ENCODE data around the gene GNB1.

DNA sequence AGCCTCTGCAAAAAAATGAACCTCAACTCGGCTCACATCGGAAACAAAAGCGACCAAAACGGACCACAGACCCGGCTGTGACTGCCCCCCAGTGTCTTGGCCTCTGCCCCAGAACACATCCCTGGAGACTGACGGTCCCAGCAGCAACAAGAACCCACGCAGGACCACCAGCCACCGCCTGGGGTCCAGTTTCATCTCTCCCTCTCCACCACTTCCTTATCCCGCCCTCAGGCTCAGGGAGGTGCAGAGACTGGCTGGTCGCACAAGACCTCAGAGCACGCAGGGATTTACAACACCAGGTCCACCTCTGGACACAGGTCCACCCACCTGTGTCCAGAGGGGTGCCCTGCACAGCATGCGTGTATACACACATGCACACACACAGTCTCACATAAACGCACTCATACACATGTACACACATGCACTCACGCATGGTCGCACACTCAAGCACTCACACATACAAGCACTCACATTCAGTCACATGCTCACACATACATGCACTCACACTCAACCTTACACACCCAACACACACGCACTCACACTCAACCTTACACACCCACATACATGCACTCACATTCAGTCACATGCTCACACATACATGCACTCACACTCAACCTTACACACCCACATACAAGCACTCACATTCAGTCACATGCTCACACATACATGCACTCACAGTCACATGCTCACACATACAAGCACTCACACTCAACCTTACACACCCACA, 46.8 kb upstream of the GNB1 start:
- TF ChIP-seq SP1 (IDR thresholded peaks at IDR 0.05) (no peak), TARDBP (IDR thresholded peaks at IDR 0.05) (no peak), ARNT (IDR thresholded peaks at IDR 0.05) (no peak), HDGF (IDR thresholded peaks at IDR 0.05; ENCODE audit: borderline replicate concordance) (no peak), FOXM1 (IDR thresholded peaks at IDR 0.05; ENCODE audit: borderline replicate concordance) (no peak), FOXK2 (IDR thresholded peaks at IDR 0.05) (no peak), L3MBTL2 (conservative IDR thresholded peaks at IDR 0.05) (no peak), BHLHE40 (IDR thresholded peaks at IDR 0.05; ENCODE audit: borderline replicate concordance) (no peak), SUZ12 (IDR thresholded peaks at IDR 0.05) (no peak)
